ENCODE measurements around the gene PHGDH. TPM values are rescaled to one million over a fixed set of nuclear protein-coding genes. Genes with fewer than 3 reads are reported as not detected.
A peak's percentile ranks its signal among the peaks of the same experiment; 100 is the strongest.

The PHGDH gene
- 198 TPM for polyA plus RNA-seq (2013, experiment 1 of 2)
- 198 TPM for polyA plus RNA-seq (2013, experiment 2 of 2)

DNA sequence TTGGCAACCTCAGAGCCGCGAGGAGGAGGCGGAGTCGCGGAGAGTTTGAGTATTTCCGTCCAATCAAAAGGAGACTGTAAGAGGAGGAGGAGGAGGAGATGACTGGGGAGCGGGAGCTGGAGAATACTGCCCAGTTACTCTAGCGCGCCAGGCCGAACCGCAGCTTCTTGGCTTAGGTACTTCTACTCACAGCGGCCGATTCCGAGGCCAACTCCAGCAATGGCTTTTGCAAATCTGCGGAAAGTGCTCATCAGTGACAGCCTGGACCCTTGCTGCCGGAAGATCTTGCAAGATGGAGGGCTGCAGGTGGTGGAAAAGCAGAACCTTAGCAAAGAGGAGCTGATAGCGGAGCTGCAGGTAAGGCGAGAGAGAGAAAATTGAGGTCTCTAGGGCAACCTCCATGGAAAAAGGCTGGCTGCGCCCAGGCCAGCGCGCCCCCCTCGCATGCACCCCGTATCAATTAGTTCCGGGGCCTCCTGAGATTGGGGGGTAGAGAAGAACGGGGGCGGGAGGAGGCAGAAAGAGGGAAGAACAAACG lies at the start of gene PHGDH:
Gene PHGDH (plus strand): TSS at position 131 of the 538 bp plus-strand sequence. CDS start 89 bp downstream, at position 220.
- Histone ChIP-seq H3K27ac (ENCODE audit: low read depth, low read length) (peak within 1 kb of the TSS; percentile 85), H3K23ac (ENCODE audit: low read length) (peak within 1 kb of the TSS; percentile 1), H3K36me3 (ENCODE audit: control insufficient read depth, insufficient read depth, low read length) (peaks cover 1% of the 10 kb centered on the region), H3K4ac (ENCODE audit: low read depth, low read length) (peak within 1 kb of the TSS; percentile 97), H3K79me2 (ENCODE audit: control insufficient read depth, insufficient read depth, low read length) (peaks cover 45% of the 10 kb centered on the region), H3K4me1 (ENCODE audit: control insufficient read depth, low read depth, low read length) (peaks cover 22% of the 10 kb centered on the region), H3K4me2 (ENCODE audit: low read length) (peak within 1 kb of the TSS; percentile 87), H4K5ac (ENCODE audit: low read length) (no peak within 1 kb of the TSS), H3K4me3 (ENCODE audit: low read length) (peak within 1 kb of the TSS; percentile 78), H2BK15ac (replicated peaks; ENCODE audit: low read depth) (no peak within 1 kb of the TSS), H3K18ac (ENCODE audit: low read length) (peak within 1 kb of the TSS; percentile 93), H2BK120ac (ENCODE audit: low read depth, low read length) (peak within 1 kb of the TSS; percentile 11), H3K27me3 (ENCODE audit: insufficient read depth, low read length, poor library complexity) (no peaks in the 10 kb centered on the region), H3K56ac (ENCODE audit: low read length) (peak within 1 kb of the TSS; percentile 98), H3K9ac (ENCODE audit: low read length) (peak within 1 kb of the TSS; percentile 80), H2AK5ac (ENCODE audit: low read length) (no peak within 1 kb of the TSS), H4K8ac (ENCODE audit: low read depth, low read length) (no peak within 1 kb of the TSS), H3K79me1 (ENCODE audit: low read length) (peaks cover 11% of the 10 kb centered on the region), H2BK5ac (ENCODE audit: low read length) (peak within 1 kb of the TSS; percentile 62)
- DNase-seq = peak; percentile 96
- WGBS (ENCODE audit: extremely low coverage, insufficient coverage, low lambda C conversion rate) = no CpG with 5 or more reads among the region's 27 CpGs

DNA sequence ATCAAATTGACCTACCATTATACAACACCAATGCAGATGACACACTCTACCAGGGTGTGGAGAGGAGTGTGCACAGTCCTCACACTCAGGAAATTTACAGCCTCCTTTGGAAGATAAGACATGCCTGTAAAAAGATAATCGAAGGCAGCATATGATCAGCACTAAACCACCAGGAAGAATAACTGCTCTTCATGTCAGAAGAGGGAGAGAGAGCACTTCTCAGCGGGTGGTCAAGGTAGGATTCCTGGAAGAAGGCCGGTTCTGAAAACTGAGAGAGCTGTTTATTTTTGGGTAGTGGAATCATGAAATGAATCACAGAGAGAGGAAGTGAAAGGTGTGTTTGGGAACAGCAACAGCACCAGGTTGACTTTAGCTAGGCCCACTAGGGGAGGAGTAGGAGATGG lies 49.7 kb upstream of the PHGDH start:
- H3K4me1 ChIP-seq (ENCODE audit: control insufficient read depth, low read depth, low read length) = peaks cover 16% of the 10 kb centered on the region
- H3K23ac ChIP-seq (ENCODE audit: low read length) = no peak overlapping the region
- H4K5ac ChIP-seq (ENCODE audit: low read length) = no peak overlapping the region
- DNase-seq = no peak
- no peaks in the 10 kb centered on the region for H3K27me3 ChIP-seq (ENCODE audit: insufficient read depth, low read length, poor library complexity)
- no peak overlapping the region for H2AK5ac ChIP-seq (ENCODE audit: low read length)
- H3K79me2 ChIP-seq (ENCODE audit: control insufficient read depth, insufficient read depth, low read length) = no peaks in the 10 kb centered on the region
- H2BK120ac ChIP-seq (ENCODE audit: low read depth, low read length) = no peak overlapping the region
- no peak overlapping the region for H2BK5ac ChIP-seq (ENCODE audit: low read length)
- no peak overlapping the region for H4K8ac ChIP-seq (ENCODE audit: low read depth, low read length)
- no peaks in the 10 kb centered on the region for H3K79me1 ChIP-seq (ENCODE audit: low read length)
- H2BK15ac ChIP-seq (replicated peaks; ENCODE audit: low read depth) = no peak overlapping the region
- no peak overlapping the region for H3K27ac ChIP-seq (ENCODE audit: low read depth, low read length)
- H3K36me3 ChIP-seq (ENCODE audit: control insufficient read depth, insufficient read depth, low read length) = no peaks in the 10 kb centered on the region
- no CpG with 5 or more reads among the region's 3 CpGs for WGBS (ENCODE audit: extremely low coverage, insufficient coverage, low lambda C conversion rate)
- no peak overlapping the region for H3K56ac ChIP-seq (ENCODE audit: low read length)
- no peak overlapping the region for H3K4me3 ChIP-seq (ENCODE audit: low read length)
- H3K4me2 ChIP-seq (ENCODE audit: low read length) = no peak overlapping the region
- no peak overlapping the region for H3K18ac ChIP-seq (ENCODE audit: low read length)
- no peak overlapping the region for H3K9ac ChIP-seq (ENCODE audit: low read length)
- H3K4ac ChIP-seq (ENCODE audit: low read depth, low read length) = no peak overlapping the region

DNA sequence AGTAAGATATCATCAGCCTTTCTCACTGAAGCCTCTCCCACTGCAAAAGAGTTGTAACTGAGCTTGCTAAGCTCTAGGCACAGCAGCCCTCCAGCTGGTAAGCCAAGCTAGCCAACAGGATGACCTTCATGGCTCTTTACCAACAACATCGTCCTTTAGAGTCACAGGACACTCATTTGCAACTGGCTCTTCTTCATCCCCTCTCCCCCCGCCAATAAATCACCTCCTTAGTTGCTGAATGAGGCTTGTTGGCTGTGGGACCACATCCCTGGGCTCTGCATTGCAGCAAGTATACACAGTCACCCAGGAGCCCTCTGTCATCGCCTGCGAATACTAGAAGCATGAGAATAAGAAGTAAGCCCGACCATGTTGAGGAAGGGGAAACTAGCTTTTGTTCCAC lies 47.7 kb upstream of the PHGDH start:
- Histone ChIP-seq H3K79me2 (ENCODE audit: control insufficient read depth, insufficient read depth, low read length) (no peaks in the 10 kb centered on the region), H2BK120ac (ENCODE audit: low read depth, low read length) (no peak overlapping the region), H3K27me3 (ENCODE audit: insufficient read depth, low read length, poor library complexity) (no peaks in the 10 kb centered on the region), H4K5ac (ENCODE audit: low read length) (no peak overlapping the region), H3K23ac (ENCODE audit: low read length) (no peak overlapping the region), H3K79me1 (ENCODE audit: low read length) (no peaks in the 10 kb centered on the region), H3K9ac (ENCODE audit: low read length) (no peak overlapping the region), H3K4me1 (ENCODE audit: control insufficient read depth, low read depth, low read length) (peaks cover 16% of the 10 kb centered on the region), H2BK15ac (replicated peaks; ENCODE audit: low read depth) (no peak overlapping the region), H4K8ac (ENCODE audit: low read depth, low read length) (no peak overlapping the region), H2AK5ac (ENCODE audit: low read length) (no peak overlapping the region), H3K18ac (ENCODE audit: low read length) (no peak overlapping the region), H3K4me2 (ENCODE audit: low read length) (no peak overlapping the region), H3K36me3 (ENCODE audit: control insufficient read depth, insufficient read depth, low read length) (no peaks in the 10 kb centered on the region), H3K4ac (ENCODE audit: low read depth, low read length) (no peak overlapping the region), H2BK5ac (ENCODE audit: low read length) (no peak overlapping the region), H3K56ac (ENCODE audit: low read length) (no peak overlapping the region), H3K4me3 (ENCODE audit: low read length) (no peak overlapping the region), H3K27ac (ENCODE audit: low read depth, low read length) (no peak overlapping the region)
- no CpG with 5 or more reads among the region's 5 CpGs for WGBS (ENCODE audit: extremely low coverage, insufficient coverage, low lambda C conversion rate)
- DNase-seq = no peak

DNA sequence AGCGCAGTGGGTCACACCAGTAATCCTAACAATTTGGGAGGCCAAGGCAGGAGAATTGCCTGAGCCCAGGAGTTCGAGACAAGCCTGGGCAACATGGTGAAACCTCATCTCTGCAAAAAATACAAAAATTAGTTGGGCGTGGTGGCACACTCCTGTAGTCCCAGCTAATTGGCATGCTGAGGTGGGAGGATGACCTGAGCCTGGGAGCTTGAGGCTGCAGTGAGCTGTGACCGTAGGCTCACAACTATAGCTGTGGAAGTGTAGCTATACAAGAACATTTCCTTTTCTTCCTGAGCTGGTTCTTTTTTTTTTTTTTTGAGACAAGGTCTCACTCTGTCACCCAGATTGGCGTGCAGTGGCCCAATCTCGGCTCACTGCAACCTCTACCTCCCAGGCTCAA lies 44.6 kb upstream of the PHGDH start:
- Histone ChIP-seq H4K8ac (ENCODE audit: low read depth, low read length) (no peak overlapping the region), H2AK5ac (ENCODE audit: low read length) (no peak overlapping the region), H3K4me3 (ENCODE audit: low read length) (no peak overlapping the region), H3K27me3 (ENCODE audit: insufficient read depth, low read length, poor library complexity) (no peaks in the 10 kb centered on the region), H3K23ac (ENCODE audit: low read length) (no peak overlapping the region), H3K79me2 (ENCODE audit: control insufficient read depth, insufficient read depth, low read length) (no peaks in the 10 kb centered on the region), H3K56ac (ENCODE audit: low read length) (no peak overlapping the region), H4K5ac (ENCODE audit: low read length) (no peak overlapping the region), H3K4me1 (ENCODE audit: control insufficient read depth, low read depth, low read length) (peaks cover 1% of the 10 kb centered on the region), H3K4me2 (ENCODE audit: low read length) (no peak overlapping the region), H2BK15ac (replicated peaks; ENCODE audit: low read depth) (no peak overlapping the region), H3K36me3 (ENCODE audit: control insufficient read depth, insufficient read depth, low read length) (no peaks in the 10 kb centered on the region), H3K79me1 (ENCODE audit: low read length) (no peaks in the 10 kb centered on the region), H3K9ac (ENCODE audit: low read length) (no peak overlapping the region), H2BK120ac (ENCODE audit: low read depth, low read length) (no peak overlapping the region), H2BK5ac (ENCODE audit: low read length) (no peak overlapping the region), H3K18ac (ENCODE audit: low read length) (no peak overlapping the region), H3K4ac (ENCODE audit: low read depth, low read length) (no peak overlapping the region), H3K27ac (ENCODE audit: low read depth, low read length) (no peak overlapping the region)
- no peak for DNase-seq
- WGBS (ENCODE audit: extremely low coverage, insufficient coverage, low lambda C conversion rate) = no CpG with 5 or more reads among the region's 6 CpGs

DNA sequence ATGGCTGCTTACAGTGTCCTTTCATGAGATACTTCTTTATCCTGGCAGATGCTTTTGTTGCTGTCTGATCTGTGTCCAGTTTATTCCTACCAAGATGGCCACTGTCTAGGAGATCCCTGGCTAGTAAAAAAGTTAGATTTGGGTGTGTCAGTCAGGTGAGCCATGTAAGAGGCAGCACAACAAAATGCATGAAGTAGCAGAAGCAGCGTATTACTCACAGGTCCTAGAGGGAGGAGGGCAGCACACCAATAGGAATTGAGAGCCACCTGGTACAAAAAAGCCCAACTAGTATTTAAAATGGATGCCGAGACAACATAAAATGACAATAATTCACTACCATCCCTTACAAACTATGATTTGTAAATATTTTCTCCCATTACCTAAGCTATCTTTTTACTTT lies 40.8 kb upstream of the PHGDH start:
- H3K79me1 ChIP-seq (ENCODE audit: low read length) = no peaks in the 10 kb centered on the region
- H2AK5ac ChIP-seq (ENCODE audit: low read length) = no peak overlapping the region
- no peak overlapping the region for H3K18ac ChIP-seq (ENCODE audit: low read length)
- no peak overlapping the region for H3K9ac ChIP-seq (ENCODE audit: low read length)
- no peak overlapping the region for H3K4me2 ChIP-seq (ENCODE audit: low read length)
- DNase-seq = no peak
- H3K56ac ChIP-seq (ENCODE audit: low read length) = no peak overlapping the region
- no peak overlapping the region for H3K4ac ChIP-seq (ENCODE audit: low read depth, low read length)
- WGBS (ENCODE audit: extremely low coverage, insufficient coverage, low lambda C conversion rate) = no CpG with 5 or more reads among the region's 2 CpGs
- no peak overlapping the region for H4K5ac ChIP-seq (ENCODE audit: low read length)
- H2BK120ac ChIP-seq (ENCODE audit: low read depth, low read length) = no peak overlapping the region
- no peaks in the 10 kb centered on the region for H3K36me3 ChIP-seq (ENCODE audit: control insufficient read depth, insufficient read depth, low read length)
- no peaks in the 10 kb centered on the region for H3K27me3 ChIP-seq (ENCODE audit: insufficient read depth, low read length, poor library complexity)
- no peak overlapping the region for H3K27ac ChIP-seq (ENCODE audit: low read depth, low read length)
- H2BK15ac ChIP-seq (replicated peaks; ENCODE audit: low read depth) = no peak overlapping the region
- H4K8ac ChIP-seq (ENCODE audit: low read depth, low read length) = no peak overlapping the region
- no peak overlapping the region for H2BK5ac ChIP-seq (ENCODE audit: low read length)
- no peaks in the 10 kb centered on the region for H3K79me2 ChIP-seq (ENCODE audit: control insufficient read depth, insufficient read depth, low read length)
- H3K4me1 ChIP-seq (ENCODE audit: control insufficient read depth, low read depth, low read length) = peaks cover 9% of the 10 kb centered on the region
- H3K23ac ChIP-seq (ENCODE audit: low read length) = no peak overlapping the region
- H3K4me3 ChIP-seq (ENCODE audit: low read length) = no peak overlapping the region
